SJSA1 (cell line): Measurements from ENCODE around the gene C5orf52. TPM values are rescaled to one million over a fixed set of nuclear protein-coding genes. Genes with fewer than 3 reads are reported as not detected.

Experiments used
- DNase-seq, 2 experiments: peaks; one replicate each; pipeline ENCODE4 v3.0.0-alpha.2; 2015 to 2020; ENCODE audit warnings: low spot score in 2 of 2, low read depth in 1 of 2
- H3K27ac ChIP-seq: fragments of 250-450 bp; sonication (Bioruptor Pico); 2 replicates; pipeline ENCODE4 v1.5.1; 2020; ENCODE audit warnings: mild to moderate bottlenecking, moderate library complexity
- H3K27me3 ChIP-seq: fragments of 250-450 bp; sonication (Bioruptor Pico); replicated peaks from 2 replicates; pipeline ENCODE4 v1.5.1; 2020; ENCODE audit warnings: mild to moderate bottlenecking, moderate library complexity
- H3K36me3 ChIP-seq: fragments of 250-450 bp; sonication (Bioruptor Pico); 2 replicates; pipeline ENCODE4 v1.5.1; 2020; ENCODE audit warnings: mild to moderate bottlenecking
- H3K4me1 ChIP-seq: fragments of 250-450 bp; sonication (Bioruptor Pico); replicated peaks from 2 replicates; pipeline ENCODE4 v1.6.1; 2021; ENCODE audit warnings: mild to moderate bottlenecking
- H3K4me3 ChIP-seq: fragments of 250-450 bp; sonication (Bioruptor Pico); 2 replicates; pipeline ENCODE4 v1.5.1; 2020; ENCODE audit warnings: mild to moderate bottlenecking
- H3K9me3 ChIP-seq: fragments of 250-450 bp; sonication (Bioruptor Pico); replicated peaks from 2 replicates; pipeline ENCODE4 v1.5.1; 2020; ENCODE audit warnings: mild to moderate bottlenecking
- total RNA-seq: library from RNA; depleted of rRNA; stranded (reverse); fragments of >200 nt; shearing (Covaris generic); gene quantifications from 2 replicates; pipeline ENCODE4 v1.2.3, GENCODE V29; 2014; rRNA removed

Gene C5orf52
- not detected in 2 replicates for total RNA-seq

GRCh38 chr5:157670662-157671591, at the start of gene C5orf52:
Gene C5orf52, plus strand, starts transcription at chr5:157671533. Its CDS starts 82 bp downstream, at chr5:157671615.
- Histone ChIP-seq H3K4me1 (peaks cover 14% of the 10 kb centered on the region), H3K36me3 (peaks cover 29% of the 10 kb centered on the region), H3K4me3 (peak within 1 kb of the TSS; percentile 61), H3K9me3 (peaks cover 6% of the 10 kb centered on the region; the same call in 1 of the 2 replicates), H3K27ac (peak within 1 kb of the TSS; percentile 72), H3K27me3 (no peaks in the 10 kb centered on the region)
- DNase-seq, result peak; percentile 80 to 81

DNA sequence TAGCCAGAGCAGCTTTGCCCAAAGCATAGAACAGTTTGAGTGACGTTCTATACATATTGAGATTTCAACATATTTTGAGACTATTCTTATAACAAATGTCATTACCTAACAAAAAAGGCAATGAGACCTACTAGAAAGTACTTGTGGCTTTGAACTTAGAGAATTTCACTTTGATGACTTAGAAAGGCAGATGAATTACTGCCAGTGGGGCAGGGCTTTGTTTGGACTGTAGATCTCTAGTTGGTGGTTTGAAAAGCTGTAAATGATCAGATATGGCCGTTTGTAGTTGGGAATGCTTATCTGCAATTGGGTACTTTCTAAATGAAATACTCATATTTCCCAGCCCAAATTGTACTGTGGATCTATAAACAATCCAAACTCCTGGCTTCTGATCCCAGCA, 47.2 kb upstream of the C5orf52 start:
- no peaks in the 10 kb centered on the region for H3K9me3 ChIP-seq
- H3K4me1 ChIP-seq, result no peaks in the 10 kb centered on the region
- H3K27me3 ChIP-seq, result no peaks in the 10 kb centered on the region
- DNase-seq, result no peak
- peaks cover 7% of the 10 kb centered on the region for H3K36me3 ChIP-seq
- H3K27ac ChIP-seq, result no peak overlapping the region
- H3K4me3 ChIP-seq, result no peak overlapping the region

- no peak for DNase-seq
- H3K27me3 ChIP-seq, result no peaks in the 10 kb centered on the region
- no peak overlapping the region for H3K27ac ChIP-seq
- no peaks in the 10 kb centered on the region for H3K9me3 ChIP-seq
- H3K4me1 ChIP-seq, result no peaks in the 10 kb centered on the region
- H3K36me3 ChIP-seq, result peaks cover 15% of the 10 kb centered on the region
- no peak overlapping the region for H3K4me3 ChIP-seq
Observed at GRCh38 chr5:157626831-157627230, 44.5 kb upstream of the C5orf52 start.

- no peaks in the 10 kb centered on the region for H3K9me3 ChIP-seq
- no peak overlapping the region for H3K27ac ChIP-seq
- no peaks in the 10 kb centered on the region for H3K27me3 ChIP-seq
- H3K4me3 ChIP-seq, result no peak overlapping the region
- H3K36me3 ChIP-seq, result peaks cover 14% of the 10 kb centered on the region
- no peaks in the 10 kb centered on the region for H3K4me1 ChIP-seq
- no peak for DNase-seq
Observed at GRCh38 chr5:157630341-157630740, 41.0 kb upstream of the C5orf52 start.

GRCh38 chr5:157640406-157641066, 30.8 kb upstream of the C5orf52 start:
- Histone ChIP-seq H3K27ac (no peak overlapping the region), H3K36me3 (peaks cover 30% of the 10 kb centered on the region), H3K27me3 (no peaks in the 10 kb centered on the region), H3K4me3 (no peak overlapping the region), H3K4me1 (no peaks in the 10 kb centered on the region), H3K9me3 (no peaks in the 10 kb centered on the region)
- no peak for DNase-seq

GRCh38 chr5:157648275-157648990, 22.9 kb upstream of the C5orf52 start:
- Histone ChIP-seq H3K4me3 (no peak overlapping the region), H3K27me3 (no peaks in the 10 kb centered on the region)
- no peak for DNase-seq

DNA sequence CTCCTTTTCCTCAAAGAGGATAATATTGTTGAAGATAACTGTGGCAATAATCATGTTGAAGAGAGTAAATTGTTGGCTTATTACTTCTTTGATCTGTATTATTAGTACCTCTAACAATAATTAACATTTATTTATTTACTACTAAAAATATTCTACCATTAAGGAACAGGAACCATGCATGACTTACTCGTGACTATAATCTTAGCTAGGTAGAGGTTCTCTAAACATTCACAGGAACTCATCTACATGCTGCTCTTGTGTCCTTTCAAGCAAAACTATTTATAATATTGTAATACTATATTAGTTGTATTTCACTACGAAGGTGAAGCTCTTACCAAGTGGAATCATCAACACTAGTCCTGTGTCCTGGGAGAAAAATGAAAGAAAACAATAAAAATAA, 22.2 kb upstream of the C5orf52 start:
- Histone ChIP-seq H3K4me3 (no peak overlapping the region), H3K9me3 (no peaks in the 10 kb centered on the region), H3K27me3 (no peaks in the 10 kb centered on the region), H3K36me3 (peaks cover 15% of the 10 kb centered on the region), H3K27ac (no peak overlapping the region), H3K4me1 (no peaks in the 10 kb centered on the region)
- DNase-seq, result no peak

More at GRCh38 chr5:157648275-157648990, 22.9 kb upstream of the C5orf52 start:
- H3K36me3 ChIP-seq, result peaks cover 15% of the 10 kb centered on the region
- H3K4me1 ChIP-seq, result no peaks in the 10 kb centered on the region
- no peaks in the 10 kb centered on the region for H3K9me3 ChIP-seq
- H3K27ac ChIP-seq, result no peak overlapping the region

DNA sequence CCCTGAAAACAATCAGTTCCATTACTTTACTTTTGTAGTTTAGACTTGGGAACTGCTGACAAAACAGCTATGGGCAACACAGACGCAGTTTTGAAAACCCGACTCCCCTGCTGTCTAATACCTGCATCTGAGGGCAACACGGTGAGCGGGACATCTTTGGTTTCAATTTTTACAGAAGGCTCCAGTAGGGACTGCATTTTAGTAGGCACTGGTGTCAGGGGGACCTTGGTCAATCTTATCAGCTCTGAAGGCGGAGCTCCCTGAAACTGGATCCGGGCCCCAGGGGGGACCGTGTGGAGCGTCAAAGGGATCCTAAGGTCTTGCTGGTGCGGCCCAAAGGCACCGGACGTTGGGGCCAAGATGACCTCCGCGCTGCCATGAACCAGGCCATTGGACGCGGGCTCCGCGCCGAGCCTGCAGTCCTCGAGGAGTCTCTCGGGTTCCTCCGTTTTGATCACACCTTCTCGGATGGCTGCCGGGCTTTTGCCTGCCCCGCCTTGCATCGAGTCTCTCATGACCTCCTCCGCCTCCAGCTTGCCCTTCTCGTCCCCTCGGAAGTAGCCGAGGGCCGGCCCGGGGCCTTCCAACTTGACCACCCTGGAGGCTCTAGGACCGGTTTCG, 20.2 kb upstream of the C5orf52 start:
- 0 out of 2 replicates have a peak, but pooled peaks cover 4% of the 10 kb centered on the region for H3K9me3 ChIP-seq
- DNase-seq, result no peak
- H3K4me3 ChIP-seq, result no peak overlapping the region
- peaks cover 16% of the 10 kb centered on the region for H3K36me3 ChIP-seq
- no peak overlapping the region for H3K27ac ChIP-seq
- no peaks in the 10 kb centered on the region for H3K27me3 ChIP-seq
- H3K4me1 ChIP-seq, result no peaks in the 10 kb centered on the region

DNA sequence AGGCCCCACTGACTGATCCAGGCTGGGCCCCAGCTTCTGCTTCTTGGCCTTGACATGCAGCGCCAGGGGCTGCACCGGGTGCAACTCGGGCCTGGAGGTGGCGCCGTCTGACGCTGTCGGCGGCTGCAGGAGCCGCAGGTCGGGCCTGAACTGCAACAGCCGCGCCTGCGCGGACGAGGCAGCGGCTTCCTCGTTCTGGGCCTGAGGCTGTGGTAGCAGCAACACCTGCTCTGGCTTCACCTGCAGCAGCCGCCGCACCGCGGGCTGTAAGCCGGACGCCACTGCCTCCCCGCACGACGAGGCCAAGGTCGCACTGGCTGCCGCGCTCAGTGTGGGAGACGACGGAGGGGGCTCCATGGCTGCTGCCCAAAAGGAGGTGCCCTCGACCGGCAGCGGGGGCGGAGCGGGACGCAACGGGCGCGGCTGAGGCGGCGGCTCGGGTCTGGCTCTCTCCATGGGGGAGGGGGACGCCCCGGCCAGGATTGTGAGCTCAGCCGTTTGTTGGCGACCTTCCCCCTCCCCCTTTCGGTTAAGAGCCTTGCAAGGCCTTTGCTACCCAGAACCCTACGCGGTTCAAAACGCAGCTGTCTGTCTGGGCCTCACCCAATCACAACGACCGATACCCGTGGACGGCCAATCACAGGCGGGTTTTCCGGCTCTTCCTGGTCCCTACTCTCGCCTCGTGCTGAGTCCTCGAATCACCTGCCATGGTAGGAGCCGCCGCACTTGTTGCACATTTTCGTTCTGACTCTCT, 19.5 kb upstream of the C5orf52 start:
- no peak overlapping the region for H3K27ac ChIP-seq
- no peaks in the 10 kb centered on the region for H3K4me1 ChIP-seq
- H3K4me3 ChIP-seq, result no peak overlapping the region
- DNase-seq, result no peak
- peaks cover 16% of the 10 kb centered on the region for H3K36me3 ChIP-seq
- H3K9me3 ChIP-seq, result 0 out of 2 replicates have a peak, but pooled peaks cover 4% of the 10 kb centered on the region
- H3K27me3 ChIP-seq, result no peaks in the 10 kb centered on the region

DNA sequence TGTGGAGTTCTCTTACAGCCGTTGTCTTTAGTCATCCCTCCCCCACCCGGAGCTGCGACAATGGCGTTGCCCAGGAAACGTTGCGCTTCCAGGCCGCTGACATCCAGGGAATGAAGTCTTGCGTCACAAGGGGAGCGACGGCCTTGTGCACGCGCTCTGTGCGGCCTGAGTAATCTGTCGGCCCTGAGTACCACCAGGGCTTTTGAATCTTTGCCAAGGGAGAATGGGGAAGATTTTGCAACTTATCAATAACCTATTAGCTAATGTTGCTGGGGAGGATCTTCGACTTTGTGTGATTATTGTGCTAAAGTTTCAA, 19.0 kb upstream of the C5orf52 start, which contains the start of gene SOX30:
Gene SOX30 (minus strand): TSS at position 62 of the 316 bp plus-strand sequence. CDS start 360 bp downstream, outside the sequence.
- H3K27ac ChIP-seq, result no peak within 1 kb of the TSS
- no peak within 1 kb of the TSS for H3K4me3 ChIP-seq
- H3K4me1 ChIP-seq, result no peaks in the 10 kb centered on the region
- H3K9me3 ChIP-seq, result 0 out of 2 replicates have a peak, but pooled peaks cover 4% of the 10 kb centered on the region
- no peak for DNase-seq
- no peaks in the 10 kb centered on the region for H3K27me3 ChIP-seq
- H3K36me3 ChIP-seq, result peaks cover 16% of the 10 kb centered on the region

GRCh38 chr5:157657516-157657915, 13.8 kb upstream of the C5orf52 start:
- Histone ChIP-seq H3K36me3 (peaks cover 32% of the 10 kb centered on the region), H3K27ac (no peak overlapping the region), H3K9me3 (0 out of 2 replicates have a peak, but pooled peaks cover 11% of the 10 kb centered on the region), H3K4me1 (no peaks in the 10 kb centered on the region), H3K27me3 (no peaks in the 10 kb centered on the region), H3K4me3 (no peak overlapping the region)
- no peak for DNase-seq

- no peak for DNase-seq
- no peak overlapping the region for H3K27ac ChIP-seq
- no peaks in the 10 kb centered on the region for H3K27me3 ChIP-seq
- H3K4me3 ChIP-seq, result no peak overlapping the region
- 0 out of 2 replicates have a peak, but pooled peaks cover 11% of the 10 kb centered on the region for H3K9me3 ChIP-seq
- no peaks in the 10 kb centered on the region for H3K4me1 ChIP-seq
- H3K36me3 ChIP-seq, result peaks cover 31% of the 10 kb centered on the region
Observed at GRCh38 chr5:157658893-157659292, 12.4 kb upstream of the C5orf52 start.
